HG03064 (cell line): Measurements from ENCODE around the gene DNAAF5.
"Not testable (repeated sequence)": the region's sequence is repeated elsewhere in the genome, so short reads cannot be mapped to it uniquely, and the experiment has no call there.

Experiments used
- ATAC-seq: cut with Tn5 transposase; IDR thresholded peaks from one replicate; pipeline ENCODE4 v1.9.1; 2021; ENCODE audit warnings: low read depth; ENCODE audit not compliant: unreplicated experiment

The DNAAF5 gene

GRCh38 chr7:780081-780480, 53.6 kb downstream of the DNAAF5 start:
- ATAC-seq = no peak

DNA sequence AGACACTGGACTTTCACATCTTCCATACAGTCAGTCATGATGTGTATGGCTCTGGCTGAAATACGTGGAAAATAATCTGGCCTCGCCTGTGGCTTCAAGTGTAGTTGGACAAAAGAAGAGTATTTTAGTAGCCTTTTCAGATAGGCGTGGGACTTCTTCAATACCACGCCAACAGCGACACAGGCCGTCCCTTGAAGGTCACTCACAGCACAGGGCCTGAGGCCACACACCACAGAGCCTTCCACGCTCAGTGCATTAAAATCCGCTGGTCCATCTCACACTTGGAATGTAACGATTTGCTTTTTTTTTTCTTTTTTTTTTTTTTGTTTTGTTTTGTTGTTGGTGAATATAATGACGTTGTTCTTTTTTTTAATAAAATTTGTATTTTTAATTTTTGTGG, 54.0 kb downstream of the DNAAF5 start:
- no peak for ATAC-seq

DNA sequence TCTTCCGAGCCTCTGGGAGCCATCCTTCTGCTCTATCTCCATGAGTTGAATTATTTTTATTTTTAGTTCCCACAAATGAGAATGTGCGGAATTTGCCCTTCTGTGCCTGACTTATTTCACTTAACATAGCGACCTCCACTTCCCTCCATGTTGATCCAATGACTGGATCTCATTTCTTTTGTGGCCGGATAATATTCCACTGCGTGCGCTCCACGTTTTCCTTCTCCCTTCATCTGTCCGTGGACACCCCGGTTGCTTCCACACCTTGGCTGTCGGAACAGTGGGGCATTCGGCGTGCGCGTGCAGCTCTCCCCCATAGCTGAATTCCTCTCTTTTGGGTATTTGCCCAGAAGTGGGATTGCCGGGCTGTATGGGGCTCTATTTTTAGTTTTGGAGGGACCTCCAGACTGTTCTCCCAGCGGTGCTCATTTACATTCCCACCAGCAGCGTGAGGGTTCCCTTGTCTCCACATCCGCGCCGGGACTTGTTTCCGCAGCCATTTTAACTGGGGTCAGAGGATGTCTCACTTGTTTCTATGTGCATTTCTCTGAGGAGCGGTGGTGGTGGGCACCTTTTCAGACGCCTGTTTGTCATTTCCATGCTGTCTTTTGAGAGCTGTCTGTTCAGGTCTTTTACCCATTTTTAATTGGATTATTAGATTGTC, 54.8 kb downstream of the DNAAF5 start:
- ATAC-seq = no peak

GRCh38 chr7:781936-782529, 55.5 kb downstream of the DNAAF5 start:
- no peak for ATAC-seq

DNA sequence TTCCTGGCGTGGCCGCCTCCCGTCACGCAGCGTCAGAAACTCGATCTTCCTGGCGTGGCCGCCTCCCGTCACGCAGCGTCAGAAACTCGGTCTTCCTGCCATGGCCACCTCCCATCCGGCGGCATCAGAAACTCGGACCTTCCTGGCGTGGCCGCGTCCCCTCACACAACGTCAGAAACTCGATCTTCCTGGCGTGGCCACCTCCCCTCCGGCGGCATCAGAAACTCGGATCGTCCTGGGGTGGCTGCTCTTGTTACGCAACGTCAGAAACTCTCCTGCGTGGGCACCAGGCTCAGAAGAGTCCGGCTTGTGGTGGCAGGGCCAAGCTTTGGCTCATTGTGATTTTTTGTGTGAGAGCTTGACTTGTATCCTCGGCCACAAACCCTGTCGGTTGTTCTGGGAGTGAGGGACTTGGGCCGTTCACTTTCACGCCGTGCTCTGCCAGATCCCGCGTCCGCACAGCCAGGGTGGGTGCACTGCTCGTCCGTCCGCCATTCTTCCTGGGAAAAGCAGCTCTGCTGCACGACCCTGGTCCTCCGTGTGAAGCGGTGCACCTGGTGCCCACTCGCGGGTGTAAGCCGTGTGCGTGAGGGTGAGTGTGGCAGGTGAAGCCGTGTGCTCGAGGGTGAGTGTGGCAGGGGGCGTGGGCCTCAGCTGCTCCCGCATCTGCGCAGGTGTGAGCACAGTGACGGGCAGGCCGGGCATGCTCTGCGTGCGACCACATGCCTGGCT, 56.4 kb downstream of the DNAAF5 start:
- no peak for ATAC-seq

DNA sequence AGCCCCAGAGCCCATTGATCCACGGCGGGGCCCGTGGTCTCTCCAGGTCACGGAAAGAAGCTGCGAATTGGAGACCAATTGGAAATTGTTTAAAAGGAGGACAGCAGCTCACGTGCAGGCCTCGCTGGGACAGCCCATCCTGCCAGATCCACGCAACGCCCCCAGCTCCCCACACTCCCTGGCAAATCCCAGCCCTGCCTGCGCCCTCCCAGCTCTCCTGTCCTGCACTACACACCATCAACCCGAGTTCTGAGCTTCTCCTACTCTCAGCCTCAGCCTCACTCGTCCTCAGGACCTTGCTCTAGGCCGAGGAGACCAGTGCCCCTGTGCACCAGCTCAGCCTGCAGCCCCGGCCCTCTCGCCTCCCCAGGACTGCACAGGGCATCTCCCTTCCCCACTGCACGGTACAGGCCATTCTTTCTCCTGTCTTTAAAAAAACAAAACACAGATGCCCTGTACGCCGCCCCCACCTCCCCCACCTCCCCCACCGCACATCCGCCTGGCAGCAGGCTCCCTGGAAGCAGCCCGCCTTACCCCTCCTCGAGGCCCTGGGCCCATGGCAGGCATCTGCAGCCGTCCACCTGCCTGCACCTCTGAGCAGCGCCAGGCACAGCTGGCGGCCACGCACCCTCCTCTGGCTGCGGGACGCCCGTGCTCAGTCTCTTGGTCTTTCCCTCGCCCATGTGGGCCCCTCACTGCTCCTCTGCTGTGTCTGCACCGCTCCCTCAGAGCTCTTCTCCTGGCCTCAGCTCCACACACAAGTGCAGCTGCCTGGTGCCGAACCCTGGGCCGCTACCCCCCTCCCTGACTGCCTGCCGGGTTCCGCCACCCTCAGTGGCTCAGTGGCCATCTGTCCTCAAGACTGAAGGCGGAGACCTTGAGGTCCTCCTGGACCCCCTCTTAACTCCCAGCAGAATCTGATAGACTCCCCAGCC, 57.3 kb downstream of the DNAAF5 start:
- ATAC-seq = no peak

DNA sequence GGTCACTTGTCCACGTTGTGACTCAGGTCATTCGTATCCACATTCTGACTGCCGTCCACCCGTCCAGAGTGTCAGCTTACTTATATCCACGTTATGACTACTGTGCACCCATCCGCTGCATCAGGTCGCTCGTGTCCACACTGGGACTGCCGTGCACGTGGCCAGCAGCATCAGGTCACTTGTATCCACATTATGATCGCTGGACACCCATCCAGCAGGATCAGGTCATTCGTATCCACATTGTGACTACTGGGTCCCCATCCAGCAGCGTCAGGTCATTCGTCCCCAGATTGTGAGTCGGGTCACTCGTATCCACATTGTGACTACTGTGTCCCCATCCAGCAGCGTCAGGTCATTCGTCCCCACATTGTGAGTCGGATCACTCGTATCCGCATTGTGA, 58.5 kb downstream of the DNAAF5 start:
- ATAC-seq = no peak

DNA sequence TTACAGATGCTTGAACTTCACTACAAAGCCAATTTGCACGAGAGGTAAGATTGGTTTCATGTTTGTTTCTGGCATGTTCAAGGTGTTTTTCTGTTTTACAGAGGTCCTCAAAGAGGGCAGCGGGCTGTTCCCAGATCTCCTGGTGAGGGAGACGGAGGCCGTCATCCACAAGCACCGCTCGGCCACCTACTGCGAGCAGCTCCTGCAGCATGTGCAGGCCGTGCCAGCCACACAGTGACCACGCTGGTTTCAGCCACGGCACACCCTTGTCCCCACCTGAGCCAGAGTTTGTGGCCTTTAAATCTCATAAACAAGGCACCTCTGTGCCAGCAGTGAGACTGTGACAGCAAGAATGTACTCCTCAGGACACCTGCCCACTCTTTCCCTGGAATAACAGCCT, 58.9 kb downstream of the DNAAF5 start:
- no peak for ATAC-seq

GRCh38 chr7:786472-787255, 60.2 kb downstream of the DNAAF5 start:
- no peak for ATAC-seq

GRCh38 chr7:787332-788240, 61.1 kb downstream of the DNAAF5 start:
- ATAC-seq = no peak

DNA sequence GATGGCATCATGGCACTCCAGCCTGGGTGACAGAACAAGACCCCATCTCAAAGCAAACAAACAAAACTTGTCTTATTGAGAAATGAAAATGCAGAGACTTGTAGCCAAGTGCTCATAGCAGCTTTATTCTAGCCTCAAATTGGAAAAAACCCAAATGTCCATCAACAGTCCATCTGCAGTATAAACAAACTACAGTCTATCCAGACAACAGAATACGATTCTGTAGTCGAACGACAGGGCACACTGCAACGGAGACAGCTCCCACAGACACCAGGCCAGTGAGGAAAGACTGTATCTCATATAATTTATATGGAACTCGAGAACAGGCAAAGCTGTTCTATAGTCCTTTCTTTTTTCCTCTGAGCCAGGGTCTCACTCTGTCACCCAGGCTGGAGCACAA, 65.0 kb downstream of the DNAAF5 start:
- no peak for ATAC-seq

GRCh38 chr7:794207-794606, 67.7 kb downstream of the DNAAF5 start:
- ATAC-seq = no peak

- ATAC-seq = no peak
Observed at GRCh38 chr7:794671-795329, 68.3 kb downstream of the DNAAF5 start.

- not testable (repeated sequence) for ATAC-seq
Observed at GRCh38 chr7:796434-797169, 70.1 kb downstream of the DNAAF5 start.

DNA sequence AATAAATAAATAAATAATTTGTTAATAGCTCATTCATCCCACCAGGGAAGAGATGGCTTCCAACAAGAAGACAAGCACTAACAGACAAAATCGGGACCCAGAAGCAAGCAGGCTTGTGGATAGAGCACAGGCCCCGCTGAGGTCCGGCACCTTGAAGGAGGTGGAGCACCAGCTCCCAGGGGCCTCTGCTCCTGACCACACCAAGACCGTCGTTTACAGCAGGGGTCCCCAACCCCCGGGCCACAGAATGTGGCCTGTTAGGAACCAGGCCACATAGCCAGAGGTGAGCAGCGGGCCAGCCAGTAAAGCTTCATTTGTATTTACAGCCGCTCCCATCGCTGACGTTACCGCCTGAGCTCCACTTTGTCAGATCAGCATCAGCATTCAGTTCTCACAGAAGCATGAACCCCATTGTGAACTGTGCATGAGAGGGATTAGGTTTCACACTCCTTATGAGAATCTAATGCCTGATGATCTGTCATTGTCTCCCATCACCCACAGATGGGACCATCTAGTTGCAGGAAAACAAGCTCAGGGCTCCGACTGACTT, 72.5 kb downstream of the DNAAF5 start:
- ATAC-seq = no peak

DNA sequence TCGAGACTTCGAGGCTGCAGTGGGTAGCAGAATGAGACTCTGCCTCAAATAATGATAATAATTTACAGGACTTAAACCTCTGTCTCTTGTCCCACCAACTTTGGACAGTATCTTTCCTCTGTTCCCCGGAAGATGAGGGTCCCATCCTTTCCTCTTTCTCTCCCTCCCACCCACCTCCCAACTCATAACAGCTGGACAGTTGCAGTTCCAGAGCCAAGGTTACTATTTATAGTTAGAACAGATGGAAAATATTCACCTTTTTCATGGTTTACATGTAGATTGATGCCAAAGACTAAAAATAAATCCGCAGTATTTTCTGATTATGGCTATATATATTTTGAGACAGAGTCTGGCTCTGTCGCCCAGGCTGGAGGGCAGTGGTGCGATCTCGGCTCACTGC, 74.2 kb downstream of the DNAAF5 start:
- ATAC-seq = no peak

- ATAC-seq = not testable (repeated sequence)
Observed at GRCh38 chr7:801351-801750, 74.9 kb downstream of the DNAAF5 start.

DNA sequence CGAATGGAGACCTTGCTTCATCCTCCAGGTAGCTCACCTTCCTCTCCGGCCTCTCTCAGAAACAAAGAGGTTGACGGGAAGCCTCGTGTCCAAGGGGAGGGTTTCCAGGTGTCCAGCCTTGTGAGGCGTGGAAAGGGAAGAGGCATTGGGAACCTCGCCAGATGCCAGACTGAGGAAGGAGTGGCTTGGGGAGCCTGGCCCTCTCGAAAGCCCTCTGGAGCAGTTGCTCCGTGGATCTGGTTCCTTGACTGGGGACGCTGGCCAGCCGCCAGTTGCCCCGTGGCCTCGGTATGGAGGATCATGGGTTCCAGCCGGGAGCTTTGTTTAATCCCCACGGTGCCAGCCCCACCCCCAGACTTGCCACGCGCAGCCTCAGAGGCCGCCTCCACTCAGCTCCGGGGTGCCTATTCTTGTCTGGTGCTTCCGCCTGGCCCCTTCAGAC, 75.5 kb downstream of the DNAAF5 start:
- no peak for ATAC-seq
